GM19452 (cell line): ENCODE data around the gene NUDCD3.

Experiments used
- ATAC-seq: cut with Tn5 transposase; IDR thresholded peaks from one replicate; pipeline ENCODE4 v1.9.1; 2021; ENCODE audit not compliant: unreplicated experiment

The NUDCD3 gene

DNA sequence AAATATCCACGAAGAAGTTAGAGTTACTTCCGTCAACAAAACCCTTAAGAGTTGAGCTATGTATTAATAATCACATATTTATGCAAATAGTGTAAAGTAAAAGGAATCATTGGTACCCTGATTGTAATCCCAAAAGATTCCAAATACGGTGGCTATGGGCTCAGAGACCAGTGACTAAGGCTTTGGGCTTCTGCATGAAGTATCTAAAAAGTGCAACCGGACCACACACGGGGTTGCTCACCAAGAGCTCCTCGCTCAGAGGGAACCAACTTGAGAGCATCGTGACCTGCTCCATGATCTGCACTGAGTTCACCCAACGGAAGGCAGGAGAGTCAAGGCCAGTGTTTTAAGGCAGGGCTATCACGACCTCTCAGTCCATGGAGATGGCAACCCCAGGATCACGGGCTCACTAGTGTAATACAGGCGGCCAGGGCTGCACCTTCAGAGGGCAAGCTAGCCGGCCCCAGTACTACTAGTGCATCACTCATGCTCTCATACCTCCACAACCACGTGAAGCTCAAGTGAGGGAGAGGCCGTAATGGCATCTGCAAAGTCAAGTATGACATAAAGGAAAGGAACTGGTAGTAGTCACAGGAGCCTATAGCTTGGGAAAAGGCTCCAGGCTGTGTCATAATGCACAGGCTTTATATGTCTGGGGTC is 87.9 kb downstream of the NUDCD3 start:
- ATAC-seq: no peak

DNA sequence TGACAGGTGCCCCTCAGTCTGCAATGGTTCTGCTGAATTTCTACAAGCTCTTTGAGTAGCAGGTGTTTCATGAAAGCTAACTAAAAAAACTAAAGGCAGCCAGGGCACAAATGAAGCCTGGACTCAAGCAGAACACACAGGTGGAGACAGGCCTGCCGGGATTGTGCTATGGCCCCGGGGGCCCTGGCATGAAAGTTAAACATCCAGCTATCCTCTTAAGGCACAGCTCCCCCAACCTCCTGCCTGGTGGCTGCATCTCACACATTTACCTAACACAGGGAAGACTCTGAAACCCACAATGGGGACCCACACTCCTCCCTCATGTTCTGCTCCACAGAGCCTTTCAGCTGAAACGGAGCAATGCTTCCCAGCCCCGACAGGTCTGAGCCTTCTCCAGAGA is 88.8 kb downstream of the NUDCD3 start:
- ATAC-seq: no peak

DNA sequence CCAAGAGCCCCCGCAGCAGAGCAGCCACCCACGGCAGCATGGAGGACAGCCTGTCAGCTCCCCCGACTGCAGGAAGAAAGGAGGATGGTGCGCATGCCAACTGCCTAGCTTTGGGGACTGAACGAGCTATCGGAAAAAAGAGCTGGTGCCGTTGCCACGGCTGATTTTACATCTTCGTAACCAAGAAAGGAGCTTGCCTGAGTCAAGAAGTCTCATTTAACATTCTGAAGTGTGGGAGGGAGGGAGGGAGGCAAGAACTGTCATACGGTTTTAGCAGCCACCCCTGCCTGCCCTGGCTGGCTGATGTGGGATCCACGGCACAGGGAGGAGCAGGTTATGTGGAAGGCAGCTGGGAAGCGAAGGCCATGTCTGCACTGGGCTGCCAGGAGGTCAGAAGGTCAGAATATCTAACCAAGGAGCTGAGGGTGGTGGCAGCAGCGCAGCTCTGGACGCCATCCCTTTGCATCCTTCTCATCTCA is 90.4 kb downstream of the NUDCD3 start:
- ATAC-seq: no peak

DNA sequence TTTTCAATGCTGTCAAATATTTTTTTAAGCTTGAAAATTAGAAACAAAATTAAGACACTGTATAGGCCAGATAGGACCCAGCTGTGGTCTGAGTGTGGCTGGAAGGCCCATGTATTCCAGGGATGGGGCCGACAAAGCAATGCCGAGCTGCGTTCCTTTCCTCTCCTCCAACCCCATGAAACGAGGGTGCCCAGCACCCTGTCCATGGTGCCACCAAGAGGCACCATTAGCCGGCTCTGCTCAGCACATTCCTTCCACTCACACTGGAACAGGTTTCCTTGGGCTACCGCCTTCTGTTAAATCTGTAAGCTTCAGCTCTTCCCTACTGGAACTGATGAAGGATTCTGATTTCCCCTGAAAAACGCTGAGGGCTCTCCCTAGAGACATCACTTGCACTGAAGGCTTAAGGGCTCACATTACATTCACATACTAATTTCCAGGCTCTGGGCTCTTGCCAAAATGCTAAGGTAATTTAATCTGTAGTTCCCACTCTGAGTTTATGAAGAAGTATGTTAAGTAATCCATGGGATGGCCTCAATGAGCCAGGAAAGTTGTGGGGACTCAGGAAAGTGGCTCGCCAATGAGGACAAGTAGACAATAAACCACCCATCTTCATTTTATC is 91.4 kb downstream of the NUDCD3 start:
- ATAC-seq: no peak

DNA sequence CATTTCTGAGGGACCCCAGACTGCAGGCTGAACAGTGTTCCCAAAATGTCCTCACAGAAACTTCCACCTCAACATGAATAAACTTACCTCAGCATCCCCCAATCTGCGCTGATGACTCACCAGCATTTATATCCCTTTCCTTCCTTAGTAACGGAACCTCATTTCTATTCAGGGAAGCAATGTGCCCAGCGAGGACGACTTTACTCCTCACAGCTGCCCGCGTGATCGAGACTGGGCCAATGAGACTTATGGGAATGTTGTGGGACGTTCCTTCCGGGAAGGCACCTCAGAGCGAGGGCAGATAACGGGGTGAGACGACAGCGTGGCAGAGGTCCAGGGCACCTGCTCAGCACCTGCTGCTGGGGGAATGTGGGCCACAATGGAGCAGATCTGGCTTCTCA is 91.9 kb downstream of the NUDCD3 start:
- ATAC-seq: no peak

DNA sequence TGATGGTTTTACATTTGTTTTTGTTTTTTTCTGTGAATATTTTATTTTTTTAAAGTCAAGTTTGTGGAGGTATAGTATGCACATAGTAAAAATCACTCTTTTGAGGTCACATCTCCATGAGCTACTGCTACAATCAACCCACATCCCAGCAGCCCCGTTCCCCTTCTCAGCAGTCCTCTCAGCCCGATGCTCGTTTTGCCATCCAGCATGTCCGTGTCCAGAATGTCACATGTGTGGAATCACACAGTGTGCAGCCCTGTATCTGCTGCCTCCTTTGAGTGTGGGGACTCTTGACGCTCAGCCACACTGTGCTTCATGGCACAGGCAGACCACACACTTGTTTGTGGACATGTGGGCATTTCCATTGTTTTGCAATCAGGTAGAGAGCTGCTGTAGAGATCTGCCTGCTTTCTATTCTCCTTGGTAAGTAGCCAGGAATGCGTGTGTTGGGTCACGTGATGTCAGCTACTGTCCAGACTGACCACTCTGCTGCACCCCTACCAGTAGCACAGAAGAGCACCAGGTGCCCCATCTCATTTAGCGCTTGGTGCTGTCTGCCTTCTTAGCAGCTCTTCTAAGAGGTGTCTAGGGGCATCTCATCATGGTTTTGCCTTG is 93.4 kb downstream of the NUDCD3 start:
- ATAC-seq: no peak

DNA sequence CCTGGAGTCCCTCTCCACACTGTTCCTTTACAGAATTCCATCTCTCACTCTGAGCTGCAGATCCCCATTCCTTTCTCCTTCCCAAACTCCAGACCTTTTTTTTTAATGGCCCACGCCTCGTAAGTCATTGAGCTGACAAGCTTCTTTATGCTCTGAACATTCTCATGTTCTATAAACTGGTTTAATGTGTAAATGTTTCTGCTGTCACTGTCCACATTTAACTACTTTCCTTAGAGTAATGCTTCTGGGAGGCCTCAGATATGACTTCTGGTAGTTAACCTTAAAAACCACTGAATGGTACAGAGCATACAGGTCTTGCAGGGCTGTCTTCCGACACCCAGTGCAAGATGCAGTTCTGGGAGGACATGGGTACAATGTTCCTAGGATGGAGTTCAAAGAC is 94.0 kb downstream of the NUDCD3 start:
- no peak for ATAC-seq

DNA sequence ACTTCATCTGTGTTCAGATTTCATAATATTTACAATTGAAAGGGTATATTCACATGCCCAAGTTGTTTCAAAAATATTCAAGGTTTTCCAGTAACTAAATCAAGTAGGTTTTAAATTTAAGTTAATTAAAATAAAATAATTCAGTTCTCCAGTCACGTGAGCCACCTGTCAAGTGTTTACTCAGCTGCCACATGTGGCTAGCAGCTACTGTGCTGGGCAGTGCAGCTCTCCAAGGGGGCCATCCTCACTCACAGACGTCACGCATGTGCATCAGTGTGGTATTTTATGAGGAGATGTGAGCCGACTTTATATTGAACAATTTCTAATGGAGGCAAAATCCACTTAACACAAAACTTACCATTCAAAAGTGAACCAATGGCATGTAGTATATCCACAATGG is 95.4 kb downstream of the NUDCD3 start:
- ATAC-seq: no peak

GRCh38 chr7:44394636-44395035 is 95.8 kb downstream of the NUDCD3 start:
- ATAC-seq: no peak

DNA sequence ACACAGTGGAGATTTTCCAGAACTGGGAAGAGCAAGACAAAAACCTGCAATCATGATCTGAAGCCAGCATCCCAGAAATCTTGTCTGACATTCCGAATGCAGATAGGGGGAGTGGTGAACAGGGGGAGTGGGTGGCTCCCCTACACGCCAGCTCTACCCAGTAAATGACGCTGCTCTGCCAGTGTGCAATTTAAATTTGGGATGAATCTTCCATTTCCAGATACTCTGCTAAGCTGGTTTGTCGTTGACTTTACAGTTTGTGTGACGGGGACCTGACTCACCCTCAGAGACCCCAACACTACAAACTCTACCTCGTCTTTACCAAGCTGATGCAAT is 96.4 kb downstream of the NUDCD3 start:
- ATAC-seq: no peak

DNA sequence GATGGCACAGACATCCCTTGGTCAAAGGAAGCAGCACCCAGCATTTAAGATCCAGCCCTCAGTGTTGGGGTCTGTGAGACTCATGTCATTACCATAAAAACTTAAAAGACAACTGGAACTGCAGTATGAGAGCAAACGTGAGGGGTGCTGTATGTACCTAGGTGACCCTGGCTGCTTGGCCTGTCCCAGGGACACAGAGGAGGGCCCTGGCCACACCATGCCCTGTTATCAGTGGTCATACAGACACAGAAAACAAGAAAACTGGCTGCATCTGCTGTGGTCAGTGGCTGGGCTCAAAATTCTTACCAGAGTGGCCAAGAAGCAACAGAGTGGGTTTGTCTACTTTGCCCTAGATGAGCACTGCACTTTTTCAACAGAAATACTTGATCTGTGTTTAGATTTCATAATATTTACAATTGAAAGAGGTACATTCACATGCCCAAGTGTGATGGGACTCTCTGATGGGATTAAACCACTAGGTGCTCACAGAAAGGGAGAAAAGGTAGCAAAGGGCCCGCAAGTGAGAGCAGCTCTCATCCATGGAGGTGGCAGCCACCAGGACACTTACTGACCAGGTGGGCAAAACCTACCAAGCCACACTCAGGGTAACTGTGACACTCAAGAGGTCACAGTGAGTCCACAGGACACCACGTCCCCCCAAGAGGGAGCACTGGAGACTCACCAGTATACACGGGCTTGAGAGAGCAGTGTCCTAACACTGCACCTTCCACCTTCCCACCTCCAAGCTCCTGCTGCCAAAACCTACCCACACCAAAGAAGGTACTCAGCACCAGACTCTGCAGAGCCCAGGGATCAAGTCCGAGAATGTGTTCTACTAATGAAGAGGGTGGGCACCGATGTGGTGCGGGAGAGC is 97.0 kb downstream of the NUDCD3 start:
- ATAC-seq: no peak

DNA sequence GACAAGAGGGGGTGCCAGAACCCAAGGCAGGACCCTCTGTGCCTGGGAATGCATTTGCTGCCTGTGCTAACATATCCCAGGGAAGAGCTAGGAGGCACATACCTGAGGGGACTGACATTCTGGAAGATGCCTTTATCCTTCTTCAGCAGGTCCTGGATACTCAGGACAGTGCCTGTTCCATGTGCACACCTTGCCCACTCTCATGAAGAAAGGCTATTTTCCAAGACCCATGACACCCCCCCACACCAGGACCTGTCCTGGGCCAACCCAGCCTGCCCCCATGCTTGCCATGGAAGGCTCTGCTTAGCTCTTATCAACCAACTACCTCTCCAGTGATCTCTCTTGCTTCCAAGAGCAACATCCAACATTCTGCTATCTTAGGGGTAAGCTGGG is 97.8 kb downstream of the NUDCD3 start:
- ATAC-seq: no peak

DNA sequence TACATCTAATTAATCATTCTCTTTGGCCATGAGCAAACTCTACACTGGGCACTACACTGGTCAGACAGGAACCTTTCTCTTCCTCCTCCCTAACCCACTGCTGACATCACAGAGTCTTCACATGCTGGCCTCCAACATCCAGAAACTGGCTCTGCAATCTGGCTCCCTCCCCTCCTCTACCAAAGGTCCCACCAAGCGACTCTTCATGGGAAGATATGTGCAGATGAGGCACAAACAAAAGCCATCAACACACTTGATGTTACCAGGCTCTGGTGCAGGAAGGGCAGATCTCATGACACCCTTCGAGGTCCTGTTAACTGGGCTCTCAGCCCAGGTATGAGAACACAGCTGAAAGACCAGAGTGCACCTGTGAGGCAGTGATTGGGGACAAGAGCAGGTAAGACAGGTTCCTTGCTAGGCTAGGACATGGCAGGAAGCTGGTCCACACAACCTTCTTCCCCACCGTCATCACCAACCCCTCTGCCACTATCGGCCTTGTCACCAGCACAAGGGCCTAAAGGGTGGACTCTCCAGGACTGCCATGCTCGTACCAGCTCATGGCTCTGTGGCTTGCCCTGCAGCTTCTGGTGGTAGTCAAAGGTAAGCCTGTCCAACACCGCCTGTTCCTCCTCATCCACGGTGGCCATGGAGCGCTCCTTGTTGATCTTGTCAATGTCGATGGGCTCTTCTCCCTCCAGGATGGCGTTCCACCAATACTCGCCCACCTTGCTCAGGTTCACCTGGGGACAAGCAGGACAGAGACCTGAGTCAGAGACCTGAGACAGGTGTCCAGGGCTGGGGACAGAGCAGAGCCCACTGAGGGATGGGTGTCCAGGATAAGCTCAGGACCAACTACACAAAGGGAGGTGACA is 98.5 kb downstream of the NUDCD3 start:
- ATAC-seq: no peak

DNA sequence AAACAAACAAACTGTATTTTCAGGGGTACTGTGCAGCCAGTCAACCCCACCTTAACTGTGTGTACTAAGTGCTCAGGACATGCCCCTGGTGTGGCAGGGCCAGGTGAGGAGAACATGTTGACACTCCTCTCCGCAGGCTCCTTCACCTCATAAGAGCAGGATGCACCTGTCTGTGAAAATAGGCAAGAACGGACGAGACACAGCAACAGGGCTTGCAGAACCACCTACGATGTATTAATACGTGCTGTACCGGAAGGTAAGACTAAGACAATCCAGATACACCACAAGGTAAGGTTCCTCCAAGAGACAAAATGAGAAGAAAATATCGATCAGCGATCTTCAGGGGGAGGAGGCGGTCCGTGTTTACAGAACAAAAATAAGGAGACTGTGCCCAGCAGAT is 99.3 kb downstream of the NUDCD3 start:
- ATAC-seq: no peak

DNA sequence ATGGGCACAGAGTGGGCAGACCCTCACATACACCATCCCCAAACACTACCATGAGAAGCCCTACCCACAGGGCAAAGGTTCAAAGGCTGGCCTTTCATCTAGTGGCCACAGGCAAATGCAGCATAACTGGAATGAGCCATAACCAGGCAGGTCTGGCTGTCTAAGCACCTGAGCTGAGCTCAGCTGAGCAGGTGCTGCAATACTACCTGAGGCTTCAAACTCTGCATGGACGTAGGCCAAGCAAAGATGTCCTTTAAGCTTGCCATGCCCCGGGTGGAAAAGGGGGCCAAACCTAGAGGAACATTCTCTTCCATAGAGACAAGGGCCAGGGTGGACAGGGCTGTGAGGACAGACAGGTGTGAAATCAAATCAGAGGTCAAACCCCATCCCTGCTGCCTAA is 99.8 kb downstream of the NUDCD3 start:
- no peak for ATAC-seq

GRCh38 chr7:44388089-44388970 is 102.1 kb downstream of the NUDCD3 start:
- no peak for ATAC-seq

GRCh38 chr7:44387389-44387788 is 103.1 kb downstream of the NUDCD3 start:
- ATAC-seq: no peak

- no peak for ATAC-seq
These were observed 104.1 kb downstream of the NUDCD3 start for GRCh38 chr7:44386139-44386913.
